ENCODE data around the gene VCAN. TPM values are rescaled to one million over a fixed set of nuclear protein-coding genes. Genes with fewer than 3 reads are reported as not detected.

Gene VCAN
- total RNA-seq, 2 experiments from 2014 or later: 0.45 TPM; not detected in 1

DNA sequence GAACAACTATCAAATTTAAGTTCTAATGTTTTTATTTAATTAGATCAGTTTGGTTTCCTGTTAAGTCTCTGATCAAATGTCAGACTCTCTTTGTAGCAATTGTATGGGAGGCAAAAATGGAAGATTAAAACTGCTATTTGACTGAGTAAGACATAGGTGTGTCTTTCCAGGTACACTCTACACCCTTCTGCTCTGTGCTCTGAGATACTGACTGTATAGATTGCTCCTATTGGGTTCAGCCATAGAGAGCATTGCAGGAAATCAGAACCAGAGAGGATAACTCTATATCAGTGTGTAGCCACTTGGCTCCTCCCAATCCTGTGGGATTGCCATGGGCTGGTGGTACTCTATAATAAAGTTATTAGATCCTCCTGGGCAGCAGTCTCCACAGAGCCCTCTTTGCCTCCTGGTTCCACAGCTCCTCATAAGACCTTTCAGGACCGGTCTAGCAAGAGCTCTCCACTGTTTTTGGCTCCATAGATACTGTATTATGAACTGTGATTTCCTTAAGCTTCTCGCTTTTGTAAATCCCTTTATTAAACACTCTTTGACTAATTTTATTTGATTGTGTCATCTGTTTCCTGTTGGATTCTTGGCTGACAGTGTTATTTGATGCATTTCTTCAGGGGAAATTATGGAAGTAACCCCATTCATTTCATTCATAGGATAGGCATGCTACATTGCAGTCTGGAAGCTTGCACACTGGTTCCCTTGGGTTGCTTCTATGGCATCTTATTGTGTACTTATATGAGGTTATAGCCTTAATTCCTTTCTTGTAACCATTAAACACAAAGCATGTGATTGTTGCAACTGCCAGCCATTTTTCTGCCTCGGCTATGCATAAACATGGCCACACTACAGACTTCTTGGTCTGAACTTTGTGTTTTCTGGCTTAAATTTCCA is 115.6 kb downstream of the VCAN start:
- CTCF ChIA-PET: no interaction called here
- H3K36me3 Mint-ChIP-seq: no peaks in the 10 kb centered on the region

GRCh38 chr5:83589786-83590185 is 118.2 kb downstream of the VCAN start:
- no peak for DNase-seq
- peaks cover 3% of the 10 kb centered on the region for H3K27me3 Mint-ChIP-seq
- H3K4me1 Mint-ChIP-seq: no peaks in the 10 kb centered on the region
- no peak for ATAC-seq
- CTCF ChIA-PET: no interaction called here
- no peaks in the 10 kb centered on the region for H3K9me3 Mint-ChIP-seq (ENCODE audit: low read depth)
- H3K36me3 Mint-ChIP-seq: no peaks in the 10 kb centered on the region
- no peak overlapping the region for H3K27ac Mint-ChIP-seq
- no peak overlapping the region for H3K4me3 Mint-ChIP-seq

More for the DNA sequence above, 115.6 kb downstream of the VCAN start:
- Mint-ChIP-seq H3K4me3 (no peak overlapping the region), H3K9me3 (ENCODE audit: low read depth) (no peaks in the 10 kb centered on the region), H3K4me1 (no peaks in the 10 kb centered on the region), H3K27ac (no peak overlapping the region), H3K27me3 (peaks cover 6% of the 10 kb centered on the region)
- ATAC-seq (no peak), DNase-seq (no peak)

GRCh38 chr5:83590966-83591365 is 119.4 kb downstream of the VCAN start:
- CTCF ChIA-PET: no interaction called here
- Mint-ChIP-seq H3K27me3 (peaks cover 3% of the 10 kb centered on the region), H3K4me3 (no peak overlapping the region), H3K27ac (no peak overlapping the region), H3K4me1 (no peaks in the 10 kb centered on the region), H3K36me3 (no peaks in the 10 kb centered on the region), H3K9me3 (ENCODE audit: low read depth) (no peaks in the 10 kb centered on the region)
- ATAC-seq (no peak), DNase-seq (no peak)

DNA sequence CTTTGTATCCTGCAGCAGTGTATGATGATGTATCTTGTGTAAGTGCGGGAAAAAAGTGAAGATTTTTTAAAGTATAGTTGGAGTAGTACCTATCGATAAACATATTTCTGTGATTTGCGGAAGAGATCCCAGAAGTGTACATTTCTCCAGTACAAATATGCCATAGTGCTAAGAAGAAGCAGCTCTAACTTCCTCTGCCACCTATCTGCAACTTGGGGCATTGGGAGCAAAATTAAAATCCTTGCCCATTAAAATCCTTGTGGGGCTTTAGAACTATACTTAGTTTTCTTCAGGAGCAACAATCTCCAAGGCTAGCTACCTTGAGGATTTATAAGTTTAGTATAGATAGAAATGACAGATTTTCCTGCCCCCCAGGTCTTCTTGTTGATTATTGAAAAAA is 123.7 kb downstream of the VCAN start:
- no peak for DNase-seq
- Mint-ChIP-seq H3K4me3 (no peak overlapping the region), H3K9me3 (ENCODE audit: low read depth) (no peaks in the 10 kb centered on the region), H3K27me3 (no peaks in the 10 kb centered on the region), H3K4me1 (no peaks in the 10 kb centered on the region), H3K36me3 (no peaks in the 10 kb centered on the region), H3K27ac (no peak overlapping the region)
- CTCF ChIA-PET: no interaction called here
- ATAC-seq: no peak

GRCh38 chr5:83608122-83608521 is 136.6 kb downstream of the VCAN start:
- H3K36me3 Mint-ChIP-seq: no peaks in the 10 kb centered on the region
- H3K9me3 Mint-ChIP-seq (ENCODE audit: low read depth): peaks cover 2% of the 10 kb centered on the region
- CTCF ChIA-PET: no interaction called here
- H3K27ac Mint-ChIP-seq: no peak overlapping the region
- no peaks in the 10 kb centered on the region for H3K27me3 Mint-ChIP-seq
- DNase-seq: no peak
- no peaks in the 10 kb centered on the region for H3K4me1 Mint-ChIP-seq
- no peak overlapping the region for H3K4me3 Mint-ChIP-seq
- ATAC-seq: no peak

DNA sequence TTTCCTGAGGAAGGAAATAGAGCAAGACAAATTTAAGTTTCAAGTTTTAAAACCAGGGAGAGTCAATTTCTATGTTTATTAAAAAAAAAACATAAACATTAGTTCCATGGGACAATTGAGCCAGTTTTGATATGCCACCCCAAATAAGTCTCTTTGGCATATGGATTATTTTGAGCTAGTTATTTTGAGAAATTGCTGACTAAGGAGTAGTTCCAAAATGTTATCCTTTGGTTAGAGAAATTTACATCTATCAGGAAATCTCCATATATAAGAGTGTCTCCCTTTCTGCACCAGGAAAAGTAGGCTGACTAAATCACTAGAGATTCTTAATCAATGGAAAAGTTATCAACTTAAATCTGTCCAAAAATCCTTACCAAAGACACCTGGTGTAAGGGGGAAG is 143.3 kb downstream of the VCAN start:
- no peaks in the 10 kb centered on the region for H3K27me3 Mint-ChIP-seq
- ATAC-seq (no peak), DNase-seq (no peak)
- no peaks in the 10 kb centered on the region for H3K4me1 Mint-ChIP-seq
- CTCF ChIA-PET: no interaction called here
- H3K9me3 Mint-ChIP-seq (ENCODE audit: low read depth): no peaks in the 10 kb centered on the region
- H3K4me3 Mint-ChIP-seq: no peak overlapping the region
- no peak overlapping the region for H3K27ac Mint-ChIP-seq
- no peaks in the 10 kb centered on the region for H3K36me3 Mint-ChIP-seq

DNA sequence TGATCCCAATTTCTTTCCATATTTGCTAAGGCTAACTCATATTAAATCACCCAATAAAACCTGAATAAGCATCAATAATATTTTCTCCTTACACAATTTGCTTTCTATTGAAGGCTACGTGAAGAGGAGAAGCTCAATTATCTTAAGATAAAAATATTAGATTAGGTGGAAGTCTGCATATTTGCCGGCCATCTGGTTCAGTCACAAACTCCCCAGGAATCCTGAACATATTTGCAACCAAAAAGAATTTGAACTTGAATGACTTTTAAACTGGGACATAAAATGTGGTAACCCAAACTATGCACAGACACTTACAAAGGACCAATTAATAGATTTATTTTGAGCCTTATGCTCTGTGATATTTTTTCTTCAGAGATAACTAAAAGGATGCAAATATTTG is 156.8 kb downstream of the VCAN start:
- Mint-ChIP-seq H3K4me1 (no peaks in the 10 kb centered on the region), H3K4me3 (no peak overlapping the region), H3K27ac (no peak overlapping the region), H3K9me3 (ENCODE audit: low read depth) (no peaks in the 10 kb centered on the region), H3K27me3 (no peaks in the 10 kb centered on the region), H3K36me3 (no peaks in the 10 kb centered on the region)
- ATAC-seq (no peak), DNase-seq (no peak)
- CTCF ChIA-PET: no interaction called here

Other genes starting within 250 kb of the VCAN start
- not detected for gene HAPLN1, start 249.1 kb downstream of the VCAN start, total RNA-seq